ENCODE results near the gene MAPK14. TPM values are rescaled to one million over a fixed set of nuclear protein-coding genes. Genes with fewer than 3 reads are reported as not detected.

MAPK14 gene
- total and polyA plus RNA-seq, 2 donors (not counting 3 experiments of a cell fraction or from before 2014, with no cell fraction given): 33.3 to 54.1 TPM

- Histone ChIP-seq H4K20me1 (replicated peaks; ENCODE audit: control insufficient read depth, extremely low read depth, insufficient read depth, low read length) (no peaks in the 10 kb centered on the region), H2AFZ (ENCODE audit: low read depth, low read length) (no peak overlapping the region), H3K9ac (replicated peaks; ENCODE audit: extremely low read depth, insufficient read depth, low read length) (no peak overlapping the region), H3K27ac (ENCODE audit: insufficient read depth, low read depth, low read length) (no peak overlapping the region), H3K79me2 (ENCODE audit: control insufficient read depth, insufficient read depth, low read length) (no peaks in the 10 kb centered on the region), H3K9me1 (replicated peaks; ENCODE audit: control insufficient read depth, extremely low read depth, insufficient read depth, low read length) (no peaks in the 10 kb centered on the region), H3K27me3 (ENCODE audit: control insufficient read depth in 2 of 2, insufficient read depth in 2 of 2, low read length in 2 of 2) (peaks cover 3 to 4% of the 10 kb centered on the region in 2 experiments), H3K4me3 (replicated peaks in 1 of 3; ENCODE audit: insufficient read depth in 1 of 3, low read depth in 1 of 3, low read length in 3 of 3) (no peak overlapping the region), H3K36me3 (ENCODE audit: control insufficient read depth in 2 of 2, extremely low read depth in 1 of 2, insufficient read depth in 2 of 2, low read length in 2 of 2) (no peaks in the 10 kb centered on the region), H3K4me1 (ENCODE audit: control insufficient read depth, extremely low read depth, insufficient read depth, low read length) (no peaks in the 10 kb centered on the region), H3K4me2 (ENCODE audit: insufficient read depth, low read length) (no peak overlapping the region), H3K9me3 (replicated peaks; ENCODE audit: control insufficient read depth, insufficient read depth, low read length) (no peaks in the 10 kb centered on the region)
- CTCF ChIA-PET: interaction anchor here (0.6 kb wide), 1 partner anchor 10 kb away, joined by 4 read pairs; no protein-coding TSS in a partner anchor
- no peak for DNase-seq (ENCODE audit: low read depth, low spot score)
- no peak for FAIRE-seq
- POLR2A ChIA-PET: no interaction called here
- dilution Hi-C loops (cut with MboI; ENCODE audit: extremely low pct_ligation_motif_present, low sequenced_read_pairs) (no loop called here), intact Hi-C loops (cut with micrococcal nuclease) (no loop called here)
- TF ChIP-seq POLR2AphosphoS5 (IDR thresholded peaks at IDR 0.05; ENCODE audit: insufficient read depth, low read depth, low read length) (no peak), EZH2 (IDR thresholded peaks at IDR 0.05; ENCODE audit: borderline replicate concordance, low read depth, low read length, severe bottlenecking) (no peak)
- no TSS peak for BruUV-seq (replicated peaks)
Measured at GRCh38 chr6:36160147-36160760, 132.6 kb downstream of the MAPK14 start.

Other genes with a start within 250 kb of the MAPK14 start
- gene CLPSL1, start 246.8 kb upstream of the MAPK14 start, total RNA-seq: not detected in 2 replicates
- gene CLPSL1, start 246.8 kb upstream of the MAPK14 start, polyA plus RNA-seq: not detected in 2 replicates
- gene CLPS, start 230.5 kb upstream of the MAPK14 start, total RNA-seq: not detected in 2 replicates
- not detected in 2 replicates for gene CLPS, start 230.5 kb upstream of the MAPK14 start, polyA plus RNA-seq
- not detected in 2 replicates for gene LHFPL5, start 222.5 kb upstream of the MAPK14 start, total RNA-seq
- gene LHFPL5, start 222.5 kb upstream of the MAPK14 start, polyA plus RNA-seq: not detected in 2 replicates
- gene SRPK1, start 106.7 kb upstream of the MAPK14 start, total RNA-seq: 72.7 and 82.2 TPM in 2 replicates
- 14.0 and 18.9 TPM in 2 replicates for gene SRPK1, start 106.7 kb upstream of the MAPK14 start, polyA plus RNA-seq
- not detected in 2 replicates for gene SLC26A8, start 3.2 kb upstream of the MAPK14 start, total RNA-seq
- 0.01 and 0.08 TPM in 2 replicates for gene SLC26A8, start 3.2 kb upstream of the MAPK14 start, polyA plus RNA-seq
- 8.2 and 11.6 TPM in 2 replicates for gene MAPK13, start 102.7 kb downstream of the MAPK14 start, total RNA-seq
- gene MAPK13, start 102.7 kb downstream of the MAPK14 start, polyA plus RNA-seq: 7.0 and 9.0 TPM in 2 replicates
- 35.7 and 40.0 TPM in 2 replicates for gene BRPF3, start 168.9 kb downstream of the MAPK14 start, total RNA-seq
- gene BRPF3, start 168.9 kb downstream of the MAPK14 start, polyA plus RNA-seq: 25.3 and 30.5 TPM in 2 replicates
- gene PNPLA1, start 242.3 kb downstream of the MAPK14 start, total RNA-seq: not detected in 2 replicates
- 0.05 TPM in 1 of 2 replicates, not detected in the other for gene PNPLA1, start 242.3 kb downstream of the MAPK14 start, polyA plus RNA-seq